IgD-negative memory B cell (primary cell): Measurements from ENCODE around the gene PAK1. TPM values are rescaled to one million over a fixed set of nuclear protein-coding genes. Genes with fewer than 3 reads are reported as not detected.
"Not testable (repeated sequence)": the region's sequence is repeated elsewhere in the genome, so short reads cannot be mapped to it uniquely, and the experiment has no call there.

Experiments
- H3K27ac Mint-ChIP-seq, 3 donors: one replicate each; pipeline ENCODE4 v1.8.0; 2020 to 2022; ENCODE audit warnings: mild to moderate bottlenecking in 3 of 3, mixed read lengths in 3 of 3, moderate library complexity in 1 of 3
- H3K27me3 Mint-ChIP-seq: one replicate; pipeline ENCODE4 v1.8.0; 2021; ENCODE audit warnings: mixed read lengths
- H3K36me3 Mint-ChIP-seq: one replicate; pipeline ENCODE4 v1.8.0; 2020; ENCODE audit warnings: mild to moderate bottlenecking, mixed read lengths
- H3K4me1 Mint-ChIP-seq, 3 donors: one replicate each; pipeline ENCODE4 v1.8.0; 2020 to 2022; ENCODE audit warnings: mixed read lengths in 3 of 3, mild to moderate bottlenecking in 1 of 3
- H3K4me3 Mint-ChIP-seq, 4 donors: one replicate each; pipeline ENCODE4 v1.8.0; 2020 to 2022; ENCODE audit warnings: mild to moderate bottlenecking in 4 of 4, mixed read lengths in 4 of 4, moderate library complexity in 3 of 4
- H3K9me3 Mint-ChIP-seq, 3 donors: one replicate each; pipeline ENCODE4 v1.8.0; 2020 to 2021; ENCODE audit warnings: mixed read lengths in 3 of 3, mild to moderate bottlenecking in 1 of 3
- polyA plus RNA-seq: library from polyadenylated mRNA; unstranded; fragments of 300-500 nt; fragmentation: Illumina TruSeq; gene quantifications from one replicate; pipeline ENCODE4 v1.2.3, GENCODE V29; 2021

The PAK1 gene
- polyA plus RNA-seq, 1 donor from 2014 or later, result 15.0 TPM

DNA sequence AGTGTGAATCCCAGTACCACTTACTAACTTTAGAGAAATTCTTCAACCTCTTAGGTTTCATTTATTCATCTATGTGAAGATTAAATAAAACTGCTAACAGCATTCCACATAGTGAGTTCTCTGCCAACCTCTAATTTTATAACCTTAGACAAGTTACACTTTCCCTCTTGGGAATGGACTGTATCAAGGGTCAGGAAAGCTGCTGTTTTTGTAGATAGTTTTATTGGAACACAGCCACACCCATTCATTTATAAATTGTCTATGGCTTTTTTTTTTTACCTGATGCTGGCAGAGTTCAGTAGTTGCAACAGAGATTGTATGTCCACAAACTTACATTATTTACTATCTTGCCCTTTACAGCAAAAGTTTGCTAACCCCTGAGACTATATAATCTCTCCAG, 81.1 kb downstream of the PAK1 start:
- Mint-ChIP-seq H3K36me3 (peaks cover 5% of the 10 kb centered on the region), H3K27me3 (no peaks in the 10 kb centered on the region), H3K4me1 (peaks cover 0 to 3% (median 1%) of the 10 kb centered on the region in 3 donors), H3K9me3 (no peaks in the 10 kb centered on the region), H3K4me3 (no peak overlapping the region), H3K27ac (no peak overlapping the region)

GRCh38 chr11:77387701-77388100, 86.2 kb downstream of the PAK1 start:
- H3K27me3 Mint-ChIP-seq, result no peaks in the 10 kb centered on the region
- H3K4me3 Mint-ChIP-seq, result no peak overlapping the region
- peaks cover 17% of the 10 kb centered on the region for H3K36me3 Mint-ChIP-seq
- no peak overlapping the region for H3K27ac Mint-ChIP-seq
- H3K4me1 Mint-ChIP-seq, result peaks cover 0 to 3% (median 1%) of the 10 kb centered on the region in 3 donors
- H3K9me3 Mint-ChIP-seq, result no peaks in the 10 kb centered on the region

DNA sequence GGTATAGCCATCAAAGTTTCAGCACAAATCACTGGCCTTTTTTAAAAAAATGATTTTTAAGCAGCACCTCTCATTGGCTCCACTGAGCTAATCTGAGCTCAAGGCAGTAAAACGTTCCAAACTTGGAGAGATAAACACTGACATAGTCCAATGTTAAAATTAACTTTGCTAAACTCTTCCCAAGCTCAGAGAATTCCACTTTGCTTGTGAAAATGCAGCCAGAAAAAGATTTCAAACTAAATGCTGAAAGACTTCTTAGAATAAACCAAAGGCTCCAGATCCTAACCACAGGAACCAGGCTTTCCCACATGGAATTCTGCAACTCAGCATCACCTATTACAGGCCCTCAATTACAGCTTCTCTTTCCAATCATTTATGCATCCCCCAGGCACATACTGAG, 87.7 kb downstream of the PAK1 start:
- no peaks in the 10 kb centered on the region for H3K9me3 Mint-ChIP-seq
- H3K36me3 Mint-ChIP-seq, result peaks cover 19% of the 10 kb centered on the region
- H3K27me3 Mint-ChIP-seq, result no peaks in the 10 kb centered on the region
- H3K4me3 Mint-ChIP-seq, result no peak overlapping the region
- peaks cover 0 to 3% (median 1%) of the 10 kb centered on the region in 3 donors for H3K4me1 Mint-ChIP-seq
- no peak overlapping the region for H3K27ac Mint-ChIP-seq

DNA sequence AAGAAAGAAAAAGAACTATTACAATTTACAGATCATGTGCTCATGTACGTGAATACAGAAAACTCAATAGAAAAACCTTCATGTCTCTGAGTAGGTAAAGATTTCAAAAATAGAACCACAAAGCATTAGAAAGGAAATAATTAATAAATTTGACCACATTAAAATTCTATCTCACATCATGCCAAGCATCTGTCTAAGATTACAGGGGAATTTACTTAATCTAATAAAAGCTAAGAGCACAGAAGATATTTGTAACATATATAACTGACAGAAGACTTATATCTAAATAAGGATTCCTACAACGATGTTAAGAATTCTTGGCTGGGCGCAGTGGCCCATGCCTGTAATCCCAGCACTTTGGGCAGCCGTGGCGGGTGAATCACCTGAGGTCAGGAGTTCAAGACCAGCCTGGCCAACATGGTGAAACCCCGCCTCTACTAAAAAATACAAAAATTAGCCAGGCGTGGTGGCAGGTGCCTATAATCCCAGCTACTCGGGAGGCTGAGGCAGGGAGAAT, 88.6 kb downstream of the PAK1 start:
- H3K4me3 Mint-ChIP-seq, H3K27ac Mint-ChIP-seq, H3K27me3 Mint-ChIP-seq, H3K4me1 Mint-ChIP-seq, H3K9me3 Mint-ChIP-seq: not testable (repeated sequence)
- peaks cover 19% of the 10 kb centered on the region for H3K36me3 Mint-ChIP-seq

DNA sequence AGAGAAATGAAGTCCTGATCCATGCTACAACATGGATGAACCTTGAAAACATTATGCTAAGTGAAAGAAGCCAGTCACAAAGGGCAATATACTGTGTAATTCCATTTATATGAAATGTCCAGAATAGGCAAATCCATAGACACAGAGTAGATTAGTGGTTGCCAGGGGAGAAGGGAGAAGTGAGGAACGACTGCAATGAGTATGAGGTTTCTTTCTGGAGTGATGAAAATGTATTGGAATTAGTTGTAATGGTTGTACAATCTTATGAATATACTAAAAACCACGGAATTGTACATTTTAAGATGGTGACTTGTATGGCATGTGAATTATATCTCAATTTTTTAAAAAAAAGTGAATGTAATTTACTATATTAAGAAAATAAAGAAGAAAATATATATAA, 89.3 kb downstream of the PAK1 start:
- Mint-ChIP-seq H3K36me3 (peaks cover 22% of the 10 kb centered on the region), H3K27me3 (no peaks in the 10 kb centered on the region), H3K9me3 (no peaks in the 10 kb centered on the region), H3K4me3 (no peak overlapping the region), H3K4me1 (peaks cover 0 to 2% (median 0%) of the 10 kb centered on the region in 3 donors), H3K27ac (no peak overlapping the region)

DNA sequence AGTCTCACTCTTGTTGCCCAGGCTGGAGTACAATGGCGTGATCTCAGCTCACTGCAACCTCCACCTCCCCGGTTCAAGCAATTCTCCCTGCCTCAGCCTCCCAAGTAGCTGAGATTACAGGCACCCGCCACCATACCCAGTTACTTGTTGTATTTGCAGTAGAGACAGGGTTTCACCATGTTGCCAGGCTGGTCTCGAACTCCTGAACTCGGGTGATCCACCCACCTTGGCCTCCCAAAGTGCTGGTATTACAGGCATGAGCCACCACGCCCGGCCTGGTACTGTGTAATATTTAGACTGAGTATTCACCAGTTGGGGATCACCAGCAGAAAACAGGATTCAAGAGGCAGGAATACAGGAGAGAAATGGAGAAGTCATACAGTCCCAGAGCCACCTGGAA, 90.5 kb downstream of the PAK1 start:
- not testable (repeated sequence) for H3K9me3 Mint-ChIP-seq
- H3K36me3 Mint-ChIP-seq, result peaks cover 23% of the 10 kb centered on the region

GRCh38 chr11:77381729-77382665, 91.9 kb downstream of the PAK1 start:
- H3K36me3 Mint-ChIP-seq, result peaks cover 23% of the 10 kb centered on the region
- no peak overlapping the region for H3K4me3 Mint-ChIP-seq
- no peaks in the 10 kb centered on the region for H3K27me3 Mint-ChIP-seq
- no peaks in the 10 kb centered on the region for H3K4me1 Mint-ChIP-seq
- no peaks in the 10 kb centered on the region for H3K9me3 Mint-ChIP-seq
- H3K27ac Mint-ChIP-seq, result no peak overlapping the region

More for the DNA sequence above, 90.5 kb downstream of the PAK1 start:
- H3K27ac Mint-ChIP-seq, H3K4me3 Mint-ChIP-seq, H3K27me3 Mint-ChIP-seq, H3K4me1 Mint-ChIP-seq: not testable (repeated sequence)

DNA sequence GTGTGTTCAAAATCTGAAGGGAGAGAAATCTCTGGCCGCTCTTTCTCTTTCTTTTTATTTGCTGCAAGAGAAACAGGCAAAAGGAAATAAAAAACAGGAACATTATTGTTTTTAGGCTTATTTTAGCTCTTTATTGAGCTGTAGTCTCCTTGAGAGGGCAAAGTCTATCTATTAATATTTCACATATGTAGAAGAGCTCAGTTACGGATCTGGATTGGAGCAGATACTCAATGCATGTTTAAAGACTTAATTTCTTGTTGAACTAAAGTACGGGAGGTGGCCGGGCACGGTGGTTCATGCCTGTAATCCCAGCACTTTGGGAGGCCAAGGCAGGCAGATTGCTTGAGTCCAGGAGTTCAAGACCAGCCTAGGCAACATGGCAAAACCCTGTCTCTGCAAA, 94.0 kb downstream of the PAK1 start:
- H3K27ac Mint-ChIP-seq, result no peak overlapping the region
- peaks cover 23% of the 10 kb centered on the region for H3K36me3 Mint-ChIP-seq

DNA sequence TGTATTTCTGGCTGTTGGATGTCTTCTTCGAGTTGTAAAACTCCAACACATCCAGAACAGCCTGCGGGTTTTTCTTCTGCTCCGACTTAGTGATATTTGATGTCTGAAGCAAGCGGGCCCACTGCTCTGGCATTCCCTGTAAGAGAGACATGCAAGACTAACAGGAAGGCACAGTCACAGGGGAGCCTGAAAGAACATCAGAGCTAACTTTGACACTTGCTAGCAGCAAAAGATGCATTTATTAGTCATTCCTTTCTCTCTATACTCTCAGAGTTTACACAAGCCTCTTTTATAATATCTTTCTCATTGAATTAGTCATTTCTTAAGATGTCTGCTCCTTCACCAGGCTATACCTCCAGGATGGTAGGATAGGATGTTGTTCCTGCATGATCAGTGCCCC, 94.6 kb downstream of the PAK1 start:
- H3K27me3 Mint-ChIP-seq, result no peaks in the 10 kb centered on the region
- no peaks in the 10 kb centered on the region for H3K4me1 Mint-ChIP-seq
- H3K27ac Mint-ChIP-seq, result no peak overlapping the region
- H3K36me3 Mint-ChIP-seq, result peaks cover 19% of the 10 kb centered on the region
- H3K9me3 Mint-ChIP-seq, result no peaks in the 10 kb centered on the region
- no peak overlapping the region for H3K4me3 Mint-ChIP-seq

More for the DNA sequence above, 94.0 kb downstream of the PAK1 start:
- H3K4me1 Mint-ChIP-seq, result no peaks in the 10 kb centered on the region
- no peaks in the 10 kb centered on the region for H3K27me3 Mint-ChIP-seq
- no peaks in the 10 kb centered on the region for H3K9me3 Mint-ChIP-seq
- no peak overlapping the region for H3K4me3 Mint-ChIP-seq

DNA sequence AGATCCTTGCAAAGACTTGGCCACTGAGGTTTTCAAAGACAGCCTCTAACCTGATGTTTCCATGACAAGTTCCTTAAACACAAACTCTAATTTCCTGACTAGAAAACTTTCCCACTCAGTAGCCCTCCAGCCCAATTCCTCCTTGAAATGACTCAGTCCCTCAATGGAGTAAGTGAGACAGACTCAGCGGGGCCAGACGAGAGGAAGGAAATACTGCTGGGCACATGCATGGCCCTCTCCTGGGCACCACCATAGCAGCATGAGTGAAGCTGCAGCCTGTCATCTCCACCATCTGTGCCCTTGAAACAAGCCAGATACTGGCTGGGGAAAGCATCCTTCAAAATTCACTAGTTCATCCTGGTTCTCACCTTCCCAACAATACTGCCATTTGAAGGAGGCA, 96.2 kb downstream of the PAK1 start:
- Mint-ChIP-seq H3K36me3 (peaks cover 12% of the 10 kb centered on the region), H3K4me1 (no peaks in the 10 kb centered on the region), H3K27me3 (no peaks in the 10 kb centered on the region), H3K9me3 (no peaks in the 10 kb centered on the region), H3K27ac (no peak overlapping the region), H3K4me3 (no peak overlapping the region)

DNA sequence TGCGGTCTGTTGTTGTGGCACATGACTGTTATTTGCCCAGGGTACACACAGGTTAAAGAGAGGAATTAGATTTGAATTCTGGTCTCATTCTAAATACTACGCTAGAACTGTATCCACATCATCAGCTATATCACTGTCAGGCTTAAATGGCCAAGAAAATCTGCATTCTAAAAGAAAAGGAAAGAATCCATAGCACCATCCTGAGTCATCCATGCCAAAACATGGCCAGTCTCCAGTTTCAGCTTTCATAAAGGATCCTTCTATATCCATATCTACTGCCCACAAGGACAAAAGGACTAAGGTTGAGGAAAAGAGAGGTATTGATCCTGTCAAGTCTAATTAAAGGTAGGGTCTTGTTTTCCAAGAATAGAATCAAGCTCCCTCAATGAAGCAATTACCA, 98.8 kb downstream of the PAK1 start:
- no peaks in the 10 kb centered on the region for H3K27me3 Mint-ChIP-seq
- H3K4me1 Mint-ChIP-seq, result peaks cover under 1 to 10% (median 3%) of the 10 kb centered on the region in 3 donors
- H3K9me3 Mint-ChIP-seq, result no peaks in the 10 kb centered on the region
- H3K27ac Mint-ChIP-seq, result no peak overlapping the region
- H3K4me3 Mint-ChIP-seq, result no peak overlapping the region
- peaks cover 15% of the 10 kb centered on the region for H3K36me3 Mint-ChIP-seq

GRCh38 chr11:77374611-77375031, 99.3 kb downstream of the PAK1 start:
- no peak overlapping the region for H3K27ac Mint-ChIP-seq
- no peak overlapping the region for H3K4me3 Mint-ChIP-seq
- H3K27me3 Mint-ChIP-seq, result no peaks in the 10 kb centered on the region
- H3K9me3 Mint-ChIP-seq, result no peaks in the 10 kb centered on the region
- H3K36me3 Mint-ChIP-seq, result peaks cover 13% of the 10 kb centered on the region
- H3K4me1 Mint-ChIP-seq, result peaks cover 5 to 15% (median 5%) of the 10 kb centered on the region in 3 donors

DNA sequence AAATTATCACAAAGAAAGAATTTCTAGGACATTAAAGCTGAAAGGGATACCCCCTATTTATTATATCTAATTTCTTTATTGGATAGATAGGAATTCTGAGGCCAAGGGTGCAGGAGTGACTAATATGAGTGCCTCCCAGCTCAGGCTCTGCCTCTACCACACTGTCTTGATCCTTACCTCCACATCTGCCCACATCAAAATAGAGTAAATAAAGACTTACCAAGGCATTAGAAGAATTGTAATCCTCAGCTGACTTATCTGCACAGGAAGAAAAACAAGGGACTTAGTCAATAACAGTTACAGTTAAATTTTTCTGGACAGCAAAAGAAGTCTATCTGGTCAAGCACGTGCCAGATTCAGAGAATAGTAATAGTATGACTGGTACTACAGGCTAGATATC, 99.8 kb downstream of the PAK1 start:
- H3K27me3 Mint-ChIP-seq, result no peaks in the 10 kb centered on the region
- H3K4me3 Mint-ChIP-seq, result peak overlapping the region in 1 of 4 donors; percentile 3
- peaks cover 5 to 15% (median 5%) of the 10 kb centered on the region in 3 donors for H3K4me1 Mint-ChIP-seq
- H3K9me3 Mint-ChIP-seq, result no peaks in the 10 kb centered on the region
- no peak overlapping the region for H3K27ac Mint-ChIP-seq
- H3K36me3 Mint-ChIP-seq, result peaks cover 8% of the 10 kb centered on the region

DNA sequence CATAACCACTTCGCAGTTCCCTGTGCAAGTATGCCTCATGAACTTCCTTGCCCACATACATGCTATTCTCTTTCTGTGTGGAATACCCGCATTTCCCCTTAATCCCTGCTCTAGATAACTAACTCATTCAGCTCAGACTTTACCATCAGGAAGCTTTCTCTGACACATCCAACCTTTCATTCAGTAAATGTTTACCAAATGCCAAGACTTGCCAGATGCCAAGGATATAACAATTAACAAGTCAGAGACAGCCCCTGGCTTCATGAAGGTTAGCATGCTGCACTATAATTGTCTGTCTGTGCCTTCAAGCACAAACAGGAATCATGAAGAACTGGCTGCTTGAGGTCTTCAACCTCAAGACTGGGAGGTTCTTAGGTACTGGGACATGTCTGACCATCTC, 101.2 kb downstream of the PAK1 start:
- Mint-ChIP-seq H3K36me3 (peaks cover 12% of the 10 kb centered on the region), H3K9me3 (no peaks in the 10 kb centered on the region), H3K4me1 (peaks cover 5 to 15% (median 5%) of the 10 kb centered on the region in 3 donors), H3K4me3 (no peak overlapping the region), H3K27ac (no peak overlapping the region), H3K27me3 (no peaks in the 10 kb centered on the region)

- Mint-ChIP-seq H3K27ac (no peak overlapping the region), H3K9me3 (no peaks in the 10 kb centered on the region), H3K36me3 (peaks cover 14% of the 10 kb centered on the region), H3K4me1 (peaks cover 5 to 15% (median 5%) of the 10 kb centered on the region in 3 donors), H3K27me3 (no peaks in the 10 kb centered on the region), H3K4me3 (no peak overlapping the region)
Measured at GRCh38 chr11:77371646-77372045, 102.2 kb downstream of the PAK1 start.

GRCh38 chr11:77370217-77370616, 103.7 kb downstream of the PAK1 start:
- Mint-ChIP-seq H3K4me1 (peaks cover 5 to 15% (median 5%) of the 10 kb centered on the region in 3 donors), H3K4me3 (no peak overlapping the region), H3K9me3 (peaks cover 0 to 5% (median 0%) of the 10 kb centered on the region in 3 donors), H3K36me3 (peaks cover 17% of the 10 kb centered on the region), H3K27me3 (no peaks in the 10 kb centered on the region), H3K27ac (peak overlapping the region in 1 of 3 donors; percentile 50)
